Measurements from ENCODE around the gene HMG20B. TPM values are rescaled to one million over a fixed set of nuclear protein-coding genes. Genes with fewer than 3 reads are reported as not detected.
A peak's percentile ranks its signal among the peaks of the same experiment; 100 is the strongest.

The HMG20B gene
- total and polyA plus RNA-seq, 8 donors = 39.8 to 638 (median 96.8) TPM

DNA sequence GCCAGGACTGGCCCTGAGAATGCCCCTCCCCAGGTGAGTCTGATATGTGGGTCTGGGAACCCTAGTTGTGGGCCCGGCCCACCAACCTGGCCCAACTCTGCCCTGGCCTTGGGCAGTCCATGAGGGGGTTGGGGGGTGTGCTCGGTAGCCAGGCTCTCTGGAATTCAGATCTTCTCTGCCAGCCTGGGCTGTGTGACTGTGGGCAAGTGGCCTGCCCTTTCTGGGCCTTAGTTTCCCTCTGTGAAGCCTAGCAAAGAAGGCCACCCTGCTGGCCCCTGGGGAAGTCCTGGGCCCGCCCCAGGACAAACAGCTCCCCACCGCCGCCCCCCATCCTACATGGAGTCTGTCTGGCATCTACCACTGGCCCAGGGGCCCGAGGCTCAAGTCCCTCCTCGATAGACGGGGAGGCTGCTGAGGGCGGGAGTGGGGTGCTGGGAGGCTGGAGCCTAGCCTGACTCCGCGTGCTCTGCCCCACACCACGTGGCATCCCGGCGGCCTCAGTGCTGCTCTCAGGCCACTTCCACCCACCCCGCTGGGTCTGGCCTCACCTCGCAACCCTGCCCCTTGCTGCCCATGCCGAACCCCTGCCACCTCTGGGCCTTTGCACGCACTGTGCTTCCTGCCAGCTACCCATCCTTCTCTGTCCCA lies 42.2 kb downstream of the HMG20B start:
- no peak for DNase-seq
- intact Hi-C loops (cut with DNase I; ENCODE audit: low total_unique reads) = loop anchor here (10.0 kb wide), 1 partner anchor 70 kb away; no protein-coding TSS in a partner anchor
- Histone ChIP-seq H3K36me3 (peaks cover 31 to 89% (median 78%) of the 10 kb centered on the region in 4 donors), H3K4me1 (peaks cover 3 to 37% (median 25%) of the 10 kb centered on the region in 4 donors), H3K27ac (no peak overlapping the region), H3K9me3 (no peaks in the 10 kb centered on the region), H3K4me3 (no peak overlapping the region), H3K27me3 (no peaks in the 10 kb centered on the region)
- TF ChIP-seq POLR2AphosphoS5 (IDR thresholded peaks at IDR 0.05) (no peak), EP300 (IDR thresholded peaks at IDR 0.05) (no peak), POLR2A (IDR thresholded peaks at IDR 0.05) (no peak), CTCF (IDR thresholded peaks at IDR 0.05) (no peak)
- 91 to 97% (median 94%) methylated on average over 10 to 18 of the region's 18 CpGs for WGBS, 5 donors

DNA sequence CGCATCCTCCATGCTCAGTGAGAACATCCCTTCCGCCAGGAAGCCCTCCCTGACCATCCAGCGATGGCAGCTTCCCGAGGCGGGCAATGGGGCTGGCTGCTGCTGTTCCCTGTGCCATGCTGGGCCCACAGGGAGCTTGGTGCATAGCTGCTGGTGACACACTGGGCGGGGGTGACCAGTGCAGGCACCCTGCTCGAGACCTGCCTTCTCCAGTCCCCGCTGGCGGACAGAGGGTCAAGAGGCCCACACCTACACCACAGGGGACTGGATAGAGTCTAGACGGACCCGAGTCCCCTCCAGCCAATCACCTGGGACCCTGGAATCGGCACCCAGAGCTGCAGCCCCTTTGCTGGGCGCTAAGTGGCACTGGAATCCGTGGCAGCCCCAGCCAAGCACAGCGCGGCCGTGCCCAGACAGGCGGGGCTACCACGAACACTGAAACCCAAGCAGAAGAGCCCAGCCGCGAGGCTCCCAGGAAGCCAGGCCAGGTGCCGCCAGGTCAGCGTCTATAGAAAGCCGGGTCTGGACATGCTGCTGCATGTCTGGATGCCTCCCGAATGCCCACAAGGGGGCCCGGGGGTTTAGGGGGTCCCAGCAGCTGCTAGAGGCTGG lies 42.9 kb downstream of the HMG20B start:
- no peak overlapping the region for H3K4me3 ChIP-seq
- H3K27ac ChIP-seq = no peak overlapping the region
- no peak for DNase-seq
- no peaks in the 10 kb centered on the region for H3K27me3 ChIP-seq
- intact Hi-C loops (cut with DNase I; ENCODE audit: low total_unique reads) = loop anchor here (10.0 kb wide), 1 partner anchor 71 kb away; no protein-coding TSS in a partner anchor
- no peaks in the 10 kb centered on the region for H3K9me3 ChIP-seq
- TF ChIP-seq POLR2A (IDR thresholded peaks at IDR 0.05) (no peak), CTCF (IDR thresholded peaks at IDR 0.05) (no peak), POLR2AphosphoS5 (IDR thresholded peaks at IDR 0.05) (no peak), EP300 (IDR thresholded peaks at IDR 0.05) (no peak)
- peaks cover 3 to 37% (median 25%) of the 10 kb centered on the region in 4 donors for H3K4me1 ChIP-seq
- 88 to 96% (median 94%) methylated on average over 22 to 26 of the region's 26 CpGs for WGBS, 5 donors
- H3K36me3 ChIP-seq = peaks cover 37 to 89% (median 79%) of the 10 kb centered on the region in 4 donors

GRCh38 chr19:3617463-3617862 lies 44.7 kb downstream of the HMG20B start:
- intact Hi-C loops (cut with DNase I; ENCODE audit: low total_unique reads) = loop anchor here (10.0 kb wide), 1 partner anchor 73 kb away; no protein-coding TSS in a partner anchor
- Histone ChIP-seq H3K36me3 (peaks cover 23 to 89% (median 79%) of the 10 kb centered on the region in 4 donors), H3K27me3 (no peaks in the 10 kb centered on the region), H3K27ac (peak overlapping the region in 2 of 5 donors; percentile 42 to 51), H3K4me3 (peak overlapping the region in 1 of 4 donors; percentile 35), H3K4me1 (peaks cover 3 to 36% (median 25%) of the 10 kb centered on the region in 4 donors), H3K9me3 (no peaks in the 10 kb centered on the region)
- TF ChIP-seq EP300 (IDR thresholded peaks at IDR 0.05) (no peak), POLR2AphosphoS5 (IDR thresholded peaks at IDR 0.05) (no peak), CTCF (IDR thresholded peaks at IDR 0.05) (no peak), POLR2A (IDR thresholded peaks at IDR 0.05) (no peak)
- peak in 1 of 2 donors; percentile 75 for DNase-seq
- WGBS, 5 donors = 59 to 79% (median 70%) methylated on average over 17 to 19 of the region's 19 CpGs

DNA sequence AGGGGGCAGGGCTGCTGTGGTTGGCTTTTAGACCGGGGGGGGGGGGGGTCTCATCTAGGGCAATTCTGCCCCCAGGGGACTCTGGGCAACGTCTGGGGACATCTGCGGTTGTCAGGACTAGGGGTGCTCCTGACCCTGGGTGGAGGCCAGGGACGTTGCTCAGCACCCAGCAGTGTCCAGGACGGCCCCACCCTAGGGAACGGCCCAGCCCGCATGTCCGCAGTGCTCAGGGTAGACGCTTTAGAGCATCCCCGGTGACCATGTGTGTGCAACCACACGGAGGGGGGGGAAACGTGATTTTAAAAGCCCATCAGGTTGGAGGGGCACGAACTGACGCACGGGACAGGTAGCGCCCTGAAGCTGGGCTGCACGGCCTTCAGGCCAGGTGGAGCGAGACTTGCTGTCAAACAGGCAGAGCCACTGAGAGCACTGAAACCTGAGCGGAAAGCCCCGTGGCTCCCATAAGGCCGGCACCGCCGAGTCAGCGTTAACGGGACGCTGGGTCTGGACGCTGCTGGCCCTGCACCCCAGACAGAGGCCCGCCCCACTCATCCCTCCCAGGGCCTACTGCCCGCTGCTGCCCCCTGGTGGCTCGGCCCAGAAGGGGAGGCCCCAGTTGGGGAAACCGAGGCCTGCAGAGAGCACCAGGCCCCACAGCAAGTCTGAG lies 45.5 kb downstream of the HMG20B start:
- intact Hi-C loops (cut with DNase I; ENCODE audit: low total_unique reads) = loop anchor here (10.0 kb wide), 1 partner anchor 73 kb away; no protein-coding TSS in a partner anchor
- H3K4me1 ChIP-seq = peaks cover 3 to 27% (median 20%) of the 10 kb centered on the region in 4 donors
- peak overlapping the region in 2 of 4 donors; percentile 6 to 35 for H3K4me3 ChIP-seq
- H3K27me3 ChIP-seq = no peaks in the 10 kb centered on the region
- 7 to 69% (median 50%) methylated on average over 10 to 31 of the region's 31 CpGs for WGBS, 5 donors
- no peaks in the 10 kb centered on the region for H3K9me3 ChIP-seq
- peak; percentile 73 to 75 for DNase-seq
- peak overlapping the region in 2 of 5 donors; percentile 42 to 51 for H3K27ac ChIP-seq
- TF ChIP-seq POLR2AphosphoS5 (IDR thresholded peaks at IDR 0.05) = peak in 2 of 3 donors; percentile 25 to 54
- peak in 5 of 7 experiments; percentile 85 to 93 (median 87) for TF ChIP-seq CTCF (IDR thresholded peaks at IDR 0.05)
- TF ChIP-seq POLR2A (IDR thresholded peaks at IDR 0.05) = no peak
- peaks cover 17 to 89% (median 79%) of the 10 kb centered on the region in 4 donors for H3K36me3 ChIP-seq

Measured in stomach (tissue), 9 donors.